Trophoblast cell (in vitro differentiated cells and primary cell): Measurements from ENCODE around the gene SFXN5.

ENCODE experiments used
- DNase-seq, 2 donors: peaks; one replicate each; pipeline ENCODE4 v3.0.0-alpha.2; 2016
- H2AFZ ChIP-seq: 2 replicates; pipeline ENCODE4 v1.6.1; 2013; ENCODE audit warnings: low read length, moderate library complexity, mild to moderate bottlenecking; ENCODE audit not compliant: insufficient read depth, poor library complexity
- H2AK5ac ChIP-seq: 2 replicates; pipeline ENCODE4 v1.6.1; 2013; ENCODE audit warnings: mild to moderate bottlenecking, low read length
- H2BK120ac ChIP-seq: 2 replicates; pipeline ENCODE4 v1.6.1; 2013; ENCODE audit warnings: low read length, mild to moderate bottlenecking, moderate library complexity; ENCODE audit not compliant: insufficient read depth, poor library complexity
- H2BK12ac ChIP-seq: 2 replicates; pipeline ENCODE4 v1.6.1; 2013; ENCODE audit warnings: mild to moderate bottlenecking, low read length, moderate library complexity
- H2BK5ac ChIP-seq: 2 replicates; pipeline ENCODE4 v1.6.1; 2013; ENCODE audit warnings: low read length, low read depth, moderate library complexity, mild to moderate bottlenecking; ENCODE audit not compliant: poor library complexity
- H3K14ac ChIP-seq: 2 replicates; pipeline ENCODE4 v1.6.1; 2013; ENCODE audit warnings: mild to moderate bottlenecking, low read length
- H3K18ac ChIP-seq: 2 replicates; pipeline ENCODE4 v1.6.1; 2013; ENCODE audit warnings: mild to moderate bottlenecking, low read length
- H3K23ac ChIP-seq: 2 replicates; pipeline ENCODE4 v1.6.1; 2013; ENCODE audit warnings: low read length
- H3K27ac ChIP-seq: 2 replicates; pipeline ENCODE4 v1.5.1; 2013; ENCODE audit warnings: low read depth, mild to moderate bottlenecking, inconsistent platforms, low read length, moderate library complexity
- H3K27me3 ChIP-seq: 2 replicates; pipeline ENCODE4 v1.6.1; 2013; ENCODE audit warnings: inconsistent platforms, mild to moderate bottlenecking, low read length, moderate library complexity; ENCODE audit not compliant: insufficient read depth
- H3K36me3 ChIP-seq, 2 experiments: 1 replicate in 1 of 2; 2 replicates in 1 of 2; pipeline ENCODE4 v1.6.1; 2013; ENCODE audit warnings: low read length in 2 of 2, mild to moderate bottlenecking in 2 of 2, moderate library complexity in 1 of 2; ENCODE audit not compliant: insufficient read depth in 2 of 2, control insufficient read depth in 1 of 2
- H3K4ac ChIP-seq: 2 replicates; pipeline ENCODE4 v1.6.1; 2013; ENCODE audit warnings: low read depth, mild to moderate bottlenecking, low read length, moderate library complexity
- H3K4me1 ChIP-seq, 2 experiments: 1 replicate in 1 of 2; 2 replicates in 1 of 2; pipeline ENCODE4 v1.6.1; 2013; ENCODE audit warnings: low read length in 2 of 2, mild to moderate bottlenecking in 2 of 2, moderate library complexity in 1 of 2; ENCODE audit not compliant: insufficient read depth in 2 of 2, control insufficient read depth in 1 of 2
- H3K4me2 ChIP-seq: 2 replicates; pipeline ENCODE4 v1.6.1; 2013; ENCODE audit warnings: inconsistent platforms, mild to moderate bottlenecking, low read length, moderate library complexity
- H3K4me3 ChIP-seq: 2 replicates; pipeline ENCODE4 v1.5.1; 2013; ENCODE audit warnings: mild to moderate bottlenecking, low read depth, low read length, inconsistent platforms
- H3K79me1 ChIP-seq: one replicate; pipeline ENCODE4 v1.6.1; 2013; ENCODE audit warnings: low read length
- H3K79me2 ChIP-seq: 2 replicates; pipeline ENCODE4 v1.6.1; 2013; ENCODE audit warnings: low read length, mild to moderate bottlenecking; ENCODE audit not compliant: control insufficient read depth, insufficient read depth, poor library complexity
- H3K9ac ChIP-seq: 2 replicates; pipeline ENCODE4 v1.6.1; 2013; ENCODE audit warnings: mild to moderate bottlenecking, low read length
- H3K9me3 ChIP-seq: 2 replicates; pipeline ENCODE4 v1.6.1; 2013; ENCODE audit warnings: low read depth, mild to moderate bottlenecking, control low read depth, inconsistent platforms, low read length; ENCODE audit not compliant: insufficient read depth
- H4K12ac ChIP-seq: 2 replicates; pipeline ENCODE4 v1.6.1; 2013; ENCODE audit warnings: low read depth, mild to moderate bottlenecking, low read length, moderate library complexity
- H4K8ac ChIP-seq: 2 replicates; pipeline ENCODE4 v1.6.1; 2013; ENCODE audit warnings: low read depth, mild to moderate bottlenecking, low read length, moderate library complexity
- H4K91ac ChIP-seq: one replicate; pipeline ENCODE4 v1.6.1; 2013; ENCODE audit warnings: low read depth, mild to moderate bottlenecking, low read length, moderate library complexity
- WGBS: extraction: QIAGEN DNeasy Blood & Tissue Kit; methylation state at CpG from one replicate; pipeline ENCODE4 v1.1.7; 2013; ENCODE audit warnings: missing lambda C conversion rate; ENCODE audit not compliant: insufficient read length, insufficient coverage; ENCODE audit errors: extremely low coverage; 5-methylcytosine and 5-hydroxymethylcytosine counted together

Gene SFXN5

DNA sequence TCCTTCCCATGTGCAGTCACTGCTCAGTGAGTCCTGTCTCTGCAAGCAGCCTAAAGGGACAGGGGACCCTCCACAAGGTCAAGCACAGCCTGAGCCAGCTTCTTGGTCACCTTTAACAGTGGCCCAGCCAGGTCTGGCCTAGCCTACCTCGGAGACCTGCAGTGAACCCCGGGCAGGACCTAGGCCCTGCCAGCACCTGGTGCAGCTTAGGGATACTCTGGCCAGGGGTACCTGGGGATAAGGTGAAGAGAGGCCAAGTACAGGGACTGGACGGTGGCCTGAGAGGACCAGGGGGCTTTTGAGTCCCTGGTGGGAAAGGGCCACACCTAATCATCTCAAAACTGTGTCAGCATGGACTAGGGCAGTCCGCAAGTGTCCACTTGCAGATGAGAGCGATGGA is 86.4 kb downstream of the SFXN5 start:
- Histone ChIP-seq H3K14ac (peak overlapping the region; percentile 32), H3K27ac (no peak overlapping the region), H3K36me3 (peaks cover 3% of the 10 kb centered on the region in 2 experiments), H3K23ac (no peak overlapping the region), H3K9me3 (no peaks in the 10 kb centered on the region), H3K4me1 (peaks cover 26 to 32% of the 10 kb centered on the region in 2 experiments), H2BK120ac (peak overlapping the region; percentile 28), H3K79me1 (peaks cover 12% of the 10 kb centered on the region), H4K91ac (peak overlapping the region; percentile 21), H3K4me2 (no peak overlapping the region), H2AFZ (no peak overlapping the region), H3K79me2 (no peaks in the 10 kb centered on the region), H2AK5ac (no peak overlapping the region), H2BK12ac (peak overlapping the region; percentile 5), H3K27me3 (no peaks in the 10 kb centered on the region), H3K18ac (no peak overlapping the region), H3K9ac (no peak overlapping the region), H4K8ac (no peak overlapping the region), H3K4ac (no peak overlapping the region), H2BK5ac (no peak overlapping the region), H3K4me3 (no peak overlapping the region), H4K12ac (no peak overlapping the region)
- no CpG with 5 or more reads among the region's 5 CpGs for WGBS
- DNase-seq, result no peak

DNA sequence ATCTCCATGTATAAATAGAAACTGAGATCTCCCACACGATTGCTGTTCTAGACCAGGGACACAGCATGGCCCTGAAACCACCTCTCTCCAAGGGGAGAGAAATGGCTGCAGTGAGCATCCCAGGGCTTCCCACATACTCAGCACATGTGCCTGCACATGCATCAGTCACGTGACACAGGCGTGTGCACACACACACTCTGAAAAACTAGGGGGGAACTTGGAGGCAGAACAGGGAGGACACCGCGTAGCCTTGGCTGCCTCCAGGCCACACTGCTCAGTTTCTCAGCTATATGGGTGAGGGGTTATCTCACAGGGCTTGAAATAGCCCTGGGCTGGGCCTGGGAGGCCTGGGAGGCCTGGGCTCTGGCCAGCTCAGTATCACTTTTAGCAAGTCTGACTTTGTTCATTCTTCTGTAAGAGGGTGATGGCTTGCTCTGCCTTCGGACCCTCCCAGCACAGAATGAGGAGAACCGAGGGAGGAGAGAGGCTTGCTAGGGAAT is 87.3 kb downstream of the SFXN5 start:
- Histone ChIP-seq H3K14ac (no peak overlapping the region), H3K79me2 (no peaks in the 10 kb centered on the region), H4K8ac (no peak overlapping the region), H2AFZ (no peak overlapping the region), H3K36me3 (peaks cover 3% of the 10 kb centered on the region in 2 experiments), H2BK5ac (peak overlapping the region; percentile 7), H3K4me1 (peaks cover 21 to 26% of the 10 kb centered on the region in 2 experiments), H3K9me3 (no peaks in the 10 kb centered on the region), H3K18ac (no peak overlapping the region), H3K27ac (no peak overlapping the region), H3K79me1 (peaks cover 10% of the 10 kb centered on the region), H3K4me3 (no peak overlapping the region), H3K23ac (no peak overlapping the region), H3K9ac (no peak overlapping the region), H3K4ac (no peak overlapping the region), H4K12ac (no peak overlapping the region), H2BK120ac (peak overlapping the region; percentile 28), H3K4me2 (no peak overlapping the region), H3K27me3 (no peaks in the 10 kb centered on the region), H2AK5ac (no peak overlapping the region), H4K91ac (peak overlapping the region; percentile 21), H2BK12ac (no peak overlapping the region)
- no CpG with 5 or more reads among the region's 7 CpGs for WGBS
- DNase-seq, result peak; percentile 28 to 54

DNA sequence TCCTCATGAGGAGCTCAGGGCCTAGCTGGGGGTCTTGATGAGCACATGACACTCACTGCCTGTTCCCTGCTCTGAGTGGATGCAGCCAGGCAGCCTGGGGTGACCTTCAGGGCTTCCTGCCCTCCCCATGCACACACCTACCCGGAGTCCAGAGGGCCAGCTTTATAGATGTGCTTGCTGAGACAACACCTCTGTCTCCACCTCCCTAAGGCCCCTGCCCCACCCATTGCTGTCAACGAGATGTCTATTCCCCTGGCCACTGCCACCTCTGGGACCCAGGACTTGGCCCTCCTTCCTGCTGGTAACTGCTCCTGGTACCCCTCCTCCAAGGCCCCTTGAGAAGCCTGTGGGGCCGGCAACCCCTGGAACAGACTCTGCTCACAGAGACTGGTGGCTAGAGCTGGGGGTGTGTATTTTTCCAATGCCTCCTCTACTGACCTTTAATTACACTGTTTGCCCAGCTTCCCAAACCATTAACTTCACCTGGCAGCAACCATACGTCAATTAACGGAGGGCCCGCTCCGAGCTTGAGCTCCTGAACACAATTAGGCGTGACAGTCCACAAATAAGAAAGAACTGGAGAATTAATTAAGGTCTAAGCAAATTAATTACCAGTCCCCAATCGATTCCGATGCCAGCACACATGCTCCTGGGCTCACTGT is 87.9 kb downstream of the SFXN5 start:
- Histone ChIP-seq H2AFZ (no peak overlapping the region), H2BK120ac (peak overlapping the region; percentile 35), H4K12ac (no peak overlapping the region), H3K4me2 (no peak overlapping the region), H3K9ac (no peak overlapping the region), H3K27me3 (no peaks in the 10 kb centered on the region), H3K36me3 (peaks cover 3% of the 10 kb centered on the region in 2 experiments), H3K4me3 (no peak overlapping the region), H2AK5ac (peak overlapping the region; percentile 22), H4K8ac (no peak overlapping the region), H3K14ac (peak overlapping the region; percentile 12), H3K18ac (peak overlapping the region; percentile 50), H3K27ac (no peak overlapping the region), H2BK5ac (peak overlapping the region; percentile 7), H3K4me1 (peaks cover 21 to 26% of the 10 kb centered on the region in 2 experiments), H2BK12ac (peak overlapping the region; percentile 38), H3K23ac (no peak overlapping the region), H3K79me2 (no peaks in the 10 kb centered on the region), H3K9me3 (no peaks in the 10 kb centered on the region), H3K79me1 (peaks cover 10% of the 10 kb centered on the region), H3K4ac (no peak overlapping the region), H4K91ac (peak overlapping the region; percentile 44)
- no CpG with 5 or more reads among the region's 10 CpGs for WGBS
- no peak for DNase-seq

DNA sequence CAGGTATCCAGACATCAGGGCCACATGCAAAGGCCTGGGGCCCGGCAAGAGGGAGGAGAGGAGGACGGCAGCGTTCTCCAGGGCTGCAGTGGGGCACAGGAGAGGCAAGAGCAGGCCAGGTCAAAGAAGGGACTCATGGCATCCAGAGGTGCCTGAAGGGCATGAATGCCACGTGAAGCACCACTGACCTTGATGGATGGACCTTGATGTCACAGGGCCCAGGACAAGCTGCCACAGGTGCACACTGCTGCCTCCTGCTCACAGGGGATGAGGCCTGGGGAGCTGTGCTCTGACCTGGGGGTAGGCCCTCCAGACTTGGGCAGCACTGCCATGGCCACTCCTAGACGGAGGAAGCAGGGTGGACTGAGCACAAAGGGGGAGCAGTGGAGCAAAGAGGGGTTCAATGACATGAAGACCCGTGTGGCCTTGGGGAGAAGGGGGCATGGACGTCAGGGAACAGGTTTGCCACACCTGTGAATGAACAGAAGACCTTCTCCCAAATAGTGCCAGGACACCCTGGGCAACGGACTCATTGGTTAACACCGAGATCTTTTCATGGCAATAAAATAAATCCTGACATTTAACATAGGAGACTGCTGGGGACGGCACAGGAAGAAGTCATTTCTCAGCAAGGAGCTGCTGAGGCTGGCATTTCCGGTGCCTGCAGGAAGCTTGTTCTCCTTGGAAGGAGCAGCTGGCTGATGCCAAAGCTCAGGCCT is 88.6 kb downstream of the SFXN5 start:
- Histone ChIP-seq H3K23ac (no peak overlapping the region), H2BK12ac (peak overlapping the region; percentile 20), H4K12ac (no peak overlapping the region), H3K79me2 (no peaks in the 10 kb centered on the region), H3K9me3 (no peaks in the 10 kb centered on the region), H3K4me2 (no peak overlapping the region), H3K4me3 (no peak overlapping the region), H3K9ac (no peak overlapping the region), H2BK5ac (no peak overlapping the region), H2AFZ (no peak overlapping the region), H3K27ac (no peak overlapping the region), H3K18ac (no peak overlapping the region), H3K36me3 (peaks cover 1 to 3% of the 10 kb centered on the region in 2 experiments), H2AK5ac (no peak overlapping the region), H3K14ac (no peak overlapping the region), H3K79me1 (peaks cover 10% of the 10 kb centered on the region), H4K8ac (no peak overlapping the region), H2BK120ac (peak overlapping the region; percentile 35), H3K27me3 (no peaks in the 10 kb centered on the region), H3K4me1 (peaks cover 21 to 26% of the 10 kb centered on the region in 2 experiments), H3K4ac (no peak overlapping the region), H4K91ac (peak overlapping the region; percentile 44)
- no CpG with 5 or more reads among the region's 11 CpGs for WGBS
- no peak for DNase-seq
